Loucy (cell line): Measurements from ENCODE around the gene HEXD.

Source experiments
- EZH2phosphoT487 ChIP-seq: fragments of 200-600 bp; IDR thresholded peaks from 2 replicates; pipeline ENCODE4 v1.6.1; 2018; ENCODE audit warnings: antibody characterized with exemption, mild to moderate bottlenecking, moderate library complexity, borderline replicate concordance
- TF ChIP-seq, protein P1 (sequence below): fragments of 200-600 bp; sonication (generic); conservative IDR thresholded peaks from 2 replicates; pipeline ENCODE4 v1.5.1; 2014; ENCODE audit warnings: mild to moderate bottlenecking, antibody characterized with exemption, low read length

DNA sequence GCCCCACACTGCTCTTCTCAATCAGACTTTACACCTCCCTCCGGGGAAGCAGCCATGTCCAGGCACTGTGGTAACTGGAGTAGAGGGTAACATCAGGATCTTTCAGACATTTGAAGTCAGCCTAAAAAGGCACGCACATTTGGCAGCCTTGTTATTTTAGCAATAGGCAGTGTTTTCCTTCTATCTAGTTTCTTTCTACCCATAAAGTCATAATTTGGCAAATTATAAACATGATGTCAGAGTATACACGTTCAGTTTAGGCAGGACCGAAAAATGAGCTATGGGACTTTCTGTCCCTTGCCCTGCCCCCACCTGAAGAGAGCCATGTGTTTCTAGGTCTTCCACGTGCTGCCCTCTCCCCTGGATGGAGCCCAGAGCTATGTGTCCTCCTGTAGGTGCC lies 61.5 kb downstream of the HEXD start:
- TF ChIP-seq, protein P1, sequence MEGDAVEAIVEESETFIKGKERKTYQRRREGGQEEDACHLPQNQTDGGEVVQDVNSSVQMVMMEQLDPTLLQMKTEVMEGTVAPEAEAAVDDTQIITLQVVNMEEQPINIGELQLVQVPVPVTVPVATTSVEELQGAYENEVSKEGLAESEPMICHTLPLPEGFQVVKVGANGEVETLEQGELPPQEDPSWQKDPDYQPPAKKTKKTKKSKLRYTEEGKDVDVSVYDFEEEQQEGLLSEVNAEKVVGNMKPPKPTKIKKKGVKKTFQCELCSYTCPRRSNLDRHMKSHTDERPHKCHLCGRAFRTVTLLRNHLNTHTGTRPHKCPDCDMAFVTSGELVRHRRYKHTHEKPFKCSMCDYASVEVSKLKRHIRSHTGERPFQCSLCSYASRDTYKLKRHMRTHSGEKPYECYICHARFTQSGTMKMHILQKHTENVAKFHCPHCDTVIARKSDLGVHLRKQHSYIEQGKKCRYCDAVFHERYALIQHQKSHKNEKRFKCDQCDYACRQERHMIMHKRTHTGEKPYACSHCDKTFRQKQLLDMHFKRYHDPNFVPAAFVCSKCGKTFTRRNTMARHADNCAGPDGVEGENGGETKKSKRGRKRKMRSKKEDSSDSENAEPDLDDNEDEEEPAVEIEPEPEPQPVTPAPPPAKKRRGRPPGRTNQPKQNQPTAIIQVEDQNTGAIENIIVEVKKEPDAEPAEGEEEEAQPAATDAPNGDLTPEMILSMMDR, result no peak
- no peak for TF ChIP-seq EZH2phosphoT487
